CD4-positive, alpha-beta T cell treated with Interleukin-12 subunit alpha and Interleukin-12 subunit beta, for 1 hour (primary cell): ENCODE measurements around the gene VEPH1.
A peak's percentile ranks its signal among the peaks of the same experiment; 100 is the strongest.

Experiments used
- DNase-seq: peaks from one replicate; pipeline ENCODE4 v3.0.0-alpha.2; 2020

Gene VEPH1

DNA sequence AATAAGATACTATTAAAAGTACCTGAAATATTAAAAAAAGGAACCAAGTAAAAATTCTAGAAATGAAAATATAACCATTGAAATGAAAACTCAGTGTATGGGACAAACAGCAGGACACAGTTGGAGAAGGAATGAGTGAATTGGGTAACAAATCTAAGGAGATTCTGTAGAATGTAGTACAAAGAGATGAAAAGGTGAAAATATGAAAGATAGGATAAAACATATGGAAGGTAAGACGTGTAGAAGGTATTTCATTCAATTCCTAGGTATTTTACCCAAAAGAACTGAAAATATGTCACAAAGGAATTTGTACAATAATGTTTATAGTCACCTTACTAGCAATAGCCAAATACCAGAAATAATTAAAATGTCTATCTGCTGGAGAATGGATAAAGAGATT is 260.4 kb downstream of the VEPH1 start:
- no peak for DNase-seq

DNA sequence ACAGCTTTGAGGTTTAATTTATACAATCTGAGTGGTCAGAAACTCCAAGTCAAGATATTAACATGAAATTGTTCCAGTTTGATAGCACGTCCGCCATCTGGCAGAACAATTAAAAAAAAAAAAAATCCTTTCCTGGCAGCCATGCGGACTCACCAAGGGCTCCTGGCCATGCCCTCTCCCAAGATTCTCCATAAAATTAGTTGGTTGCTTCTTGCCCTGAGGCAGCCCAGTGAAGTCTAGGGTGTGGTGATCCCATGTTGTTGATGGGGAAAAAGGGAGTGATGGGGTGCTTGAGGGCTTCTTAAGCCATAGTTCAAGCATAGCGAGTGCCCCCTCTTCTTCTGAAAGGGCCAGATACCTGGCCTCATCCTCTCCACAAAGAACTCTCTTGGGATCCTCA is 261.6 kb downstream of the VEPH1 start:
- DNase-seq = no peak

DNA sequence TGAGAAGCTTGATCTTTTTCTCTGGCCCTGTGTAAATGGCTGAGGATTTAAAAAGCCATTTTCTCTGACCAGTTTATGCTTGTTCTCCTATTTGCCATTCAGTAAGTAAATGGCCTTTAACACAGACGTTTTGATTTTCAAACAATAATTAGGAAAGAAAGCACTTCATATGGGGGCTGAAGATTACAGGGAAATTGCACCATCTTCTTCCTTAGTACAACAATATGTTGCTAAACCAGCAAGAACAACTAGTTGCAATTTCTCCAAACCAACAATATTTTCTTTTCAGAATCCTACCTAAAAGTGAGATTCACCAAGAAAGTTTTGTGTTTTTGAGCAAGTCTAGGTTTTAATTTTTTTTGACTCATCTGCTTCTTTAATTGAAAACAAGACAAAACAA is 262.8 kb downstream of the VEPH1 start:
- DNase-seq = no peak

DNA sequence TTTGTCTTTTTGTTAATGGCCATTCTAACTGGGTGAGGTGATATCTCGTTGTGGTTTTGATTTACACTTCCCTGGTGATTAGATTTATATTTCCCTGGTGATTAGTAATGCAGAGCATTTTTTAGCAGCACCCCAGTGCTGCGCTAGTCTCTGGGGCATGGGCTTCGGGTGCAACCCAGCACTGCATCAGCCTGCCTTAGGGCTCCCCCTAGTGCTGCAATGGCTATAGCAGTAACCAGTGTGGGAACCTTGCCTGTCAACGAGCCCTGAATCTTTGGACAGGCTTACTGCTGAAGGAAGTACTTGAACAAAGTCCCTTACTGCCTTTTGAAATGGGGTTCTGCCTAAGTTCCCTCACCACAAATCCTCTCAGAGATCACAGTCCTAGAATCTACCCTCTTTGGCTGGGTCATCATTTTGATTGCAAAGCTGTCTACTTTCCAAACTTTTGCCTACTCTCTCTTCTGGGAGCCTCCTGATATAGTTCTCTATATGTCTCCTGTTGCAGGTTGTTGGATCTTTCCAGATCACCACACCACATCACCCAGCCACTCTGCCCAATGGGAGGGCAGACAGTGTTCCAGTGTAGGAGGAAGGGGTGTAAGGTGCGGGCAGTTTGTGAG is 264.0 kb downstream of the VEPH1 start:
- DNase-seq = peak; percentile 74

DNA sequence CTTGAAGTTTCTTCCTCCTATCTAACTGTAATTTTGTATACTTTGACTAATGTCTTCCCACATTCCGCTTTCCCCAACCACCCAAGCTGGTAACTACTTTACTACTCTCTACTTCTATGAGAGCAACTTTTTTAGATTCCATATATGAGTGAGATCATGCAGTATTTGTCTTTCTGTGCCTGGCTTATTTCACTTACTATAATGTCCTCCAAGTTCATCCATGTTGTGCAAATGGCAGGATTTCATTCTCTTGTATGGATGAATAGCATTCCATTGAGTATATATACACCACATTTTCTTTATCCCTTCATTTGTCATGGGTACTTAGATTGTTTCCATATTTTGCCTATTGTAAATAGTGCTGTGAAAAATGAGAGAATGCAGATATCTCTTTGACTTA is 264.8 kb downstream of the VEPH1 start:
- no peak for DNase-seq

DNA sequence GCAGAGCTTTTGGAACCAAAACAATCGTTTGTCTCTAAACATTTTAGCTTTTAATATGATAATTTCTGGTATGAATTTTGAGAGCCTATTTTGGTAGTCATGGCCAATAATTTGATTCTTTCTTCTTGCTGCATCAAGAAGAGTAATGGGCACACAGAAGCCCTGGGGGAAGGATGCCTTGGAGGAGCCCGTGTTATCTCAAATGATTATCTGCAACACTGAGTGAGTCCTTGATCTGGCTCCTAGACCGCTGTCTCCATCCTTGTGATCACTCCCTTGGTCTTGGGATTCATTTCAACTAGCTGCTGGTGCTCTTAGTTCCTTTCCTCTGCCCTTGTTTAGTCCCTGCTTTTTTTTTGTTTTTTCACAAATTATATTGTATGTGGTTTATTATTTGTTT is 265.3 kb downstream of the VEPH1 start:
- DNase-seq = no peak

DNA sequence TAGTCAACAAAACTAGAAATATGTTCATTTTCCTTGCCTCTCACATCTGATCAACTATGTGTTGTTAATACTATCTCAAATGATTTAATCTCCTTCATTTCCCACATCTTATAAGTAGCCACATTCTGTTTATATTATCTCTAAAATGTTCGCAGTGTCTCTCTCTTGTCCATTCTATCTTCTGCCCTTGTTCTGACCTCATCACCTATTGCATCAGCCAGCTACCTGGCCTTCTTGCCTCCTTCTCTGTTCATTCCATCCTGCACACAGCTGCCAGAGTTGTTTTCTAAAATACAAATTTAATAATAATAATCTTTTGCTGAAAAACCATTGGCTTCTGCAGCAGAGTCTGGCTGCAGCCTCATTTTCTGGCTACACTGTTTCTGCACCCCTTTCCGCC is 267.9 kb downstream of the VEPH1 start:
- no peak for DNase-seq

DNA sequence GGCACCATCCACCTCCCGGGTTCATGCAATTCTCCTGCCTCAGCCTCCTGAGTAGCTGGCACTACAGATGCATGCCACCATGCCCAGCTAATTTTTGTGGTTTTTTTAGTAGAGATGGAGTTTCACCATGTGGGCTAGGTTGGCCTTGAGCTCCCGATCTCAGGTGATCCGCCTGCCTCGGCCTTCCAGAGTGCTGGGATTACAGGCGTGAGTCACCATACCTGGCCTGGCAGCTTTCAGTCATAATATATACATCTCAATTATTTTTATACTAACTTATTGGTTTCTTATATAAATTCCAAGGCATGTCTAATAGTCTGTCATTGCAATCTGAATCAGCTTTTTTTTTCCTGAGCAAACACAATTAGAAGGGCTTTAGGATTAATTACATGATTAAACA is 269.3 kb downstream of the VEPH1 start:
- DNase-seq = no peak

DNA sequence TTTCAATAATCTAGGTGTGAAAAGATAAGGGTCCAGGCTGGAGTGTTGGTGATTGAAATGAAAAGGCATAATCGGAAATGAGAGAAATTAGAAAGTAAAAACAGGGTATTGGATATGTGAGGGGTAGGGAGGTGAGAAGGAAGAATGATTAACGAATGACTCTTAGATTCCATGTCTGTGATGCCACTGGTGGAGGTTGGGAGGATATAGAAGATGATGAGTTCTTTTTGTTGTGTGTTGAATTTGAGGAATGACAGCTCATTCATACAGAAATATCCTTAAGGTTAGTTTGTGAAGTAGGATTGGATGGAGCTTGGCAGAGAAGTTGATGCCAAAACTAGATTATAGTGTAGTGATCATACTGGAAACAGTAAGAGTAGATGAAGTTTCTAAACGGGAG is 271.1 kb downstream of the VEPH1 start:
- DNase-seq = no peak

DNA sequence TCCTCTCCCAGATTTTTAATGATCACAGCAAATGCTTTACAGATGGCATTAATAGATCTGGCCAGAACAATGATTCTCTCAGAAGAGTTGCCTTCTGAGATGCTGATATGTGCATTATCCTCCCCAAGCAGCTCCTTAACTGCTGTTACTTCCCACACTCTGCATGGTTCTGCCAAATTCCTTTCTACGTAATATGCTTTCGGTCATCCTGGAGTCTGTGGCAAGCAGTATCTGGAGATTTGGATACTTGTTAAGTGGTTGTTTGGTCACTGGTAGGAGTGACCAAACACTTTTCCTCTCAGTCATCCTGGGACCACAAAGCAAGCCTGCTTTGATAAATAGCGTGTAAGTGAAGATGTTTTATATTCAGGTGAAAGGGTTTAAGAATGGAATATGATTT is 272.1 kb downstream of the VEPH1 start:
- DNase-seq = no peak

DNA sequence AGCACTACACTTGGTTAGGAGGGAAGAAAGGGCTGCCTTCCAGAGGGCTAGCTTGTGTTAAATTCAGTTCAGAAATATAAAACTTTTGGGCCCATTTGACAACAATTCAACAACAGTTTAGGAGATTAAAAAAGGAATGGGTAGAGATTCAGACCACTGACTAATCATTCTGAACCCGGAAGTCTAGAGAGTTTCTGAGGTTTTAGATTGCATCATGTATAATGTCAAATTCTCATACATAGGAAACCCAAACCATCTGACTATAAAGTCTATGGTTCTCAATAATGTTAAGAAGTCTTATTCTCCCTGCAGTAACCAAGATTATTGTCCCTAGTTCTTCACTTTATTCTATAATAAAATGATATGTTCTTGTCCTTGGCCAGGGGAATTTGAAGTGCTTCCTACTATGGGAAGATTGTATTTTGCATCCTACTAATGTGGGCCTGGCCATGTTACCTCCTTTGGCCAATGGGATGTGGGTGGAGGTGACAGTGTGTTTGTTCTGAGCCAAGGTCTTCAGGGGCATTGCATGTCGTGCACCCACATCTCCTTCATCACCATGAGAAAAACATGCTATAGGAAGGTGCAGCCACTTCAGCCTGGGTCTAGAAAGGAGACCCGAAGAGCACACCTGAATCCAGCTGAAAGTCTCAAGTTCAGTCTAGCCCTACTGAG is 276.9 kb downstream of the VEPH1 start:
- DNase-seq = no peak

DNA sequence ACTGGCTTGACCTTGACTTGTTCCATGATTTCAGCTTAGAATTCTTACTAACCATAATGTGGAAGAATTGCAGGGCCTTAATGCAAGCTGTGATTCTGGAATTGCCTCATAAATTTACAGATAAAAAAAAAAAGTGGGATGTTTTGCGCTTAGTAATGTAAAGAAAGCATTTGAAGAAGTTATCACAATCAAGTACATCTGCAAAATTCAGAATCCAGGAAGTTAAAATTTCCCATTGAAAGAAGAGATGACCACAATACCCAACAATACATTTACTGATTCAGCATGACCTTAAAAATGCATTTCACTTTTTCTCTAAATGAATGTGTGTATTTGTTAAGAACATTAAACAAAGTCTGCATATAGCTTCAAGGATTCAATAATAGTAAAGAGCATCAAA is 278.2 kb downstream of the VEPH1 start:
- no peak for DNase-seq

DNA sequence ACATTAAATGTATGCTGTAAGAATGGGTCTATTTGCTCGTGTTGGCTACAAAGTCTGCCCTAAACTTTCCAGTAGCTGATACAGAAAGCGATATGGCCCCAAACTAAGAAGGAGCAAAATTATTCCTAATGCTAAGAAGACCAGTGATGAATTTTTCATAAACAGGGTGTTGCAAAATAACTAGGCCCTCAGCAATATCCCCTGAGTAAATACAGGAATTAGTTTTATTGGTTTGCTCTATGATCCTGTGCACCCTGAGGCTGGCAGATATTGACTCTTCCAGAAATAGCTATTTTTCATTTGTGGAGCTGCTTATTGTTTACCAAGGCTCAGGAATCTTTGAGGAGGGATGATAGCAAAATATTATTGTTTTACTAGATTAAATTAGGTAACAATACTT is 282.3 kb downstream of the VEPH1 start:
- no peak for DNase-seq

DNA sequence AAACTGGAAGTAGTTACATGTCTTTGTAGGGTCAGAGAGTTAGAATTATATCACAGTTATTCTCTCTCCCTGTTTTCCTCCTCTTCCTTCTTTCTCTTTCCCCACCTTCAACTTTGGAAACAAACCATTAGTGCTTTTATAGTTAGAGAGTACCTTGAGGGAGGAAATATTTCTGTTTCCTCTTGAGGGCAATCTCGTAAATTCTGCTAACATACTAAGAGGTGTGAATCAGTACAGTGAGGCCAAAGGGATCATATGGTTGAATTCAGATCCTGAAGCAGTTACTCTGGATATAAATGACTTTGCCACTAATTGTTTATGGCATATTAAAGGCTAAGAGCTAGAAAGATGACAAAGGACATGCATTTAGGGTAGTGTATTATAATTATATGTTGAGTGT is 283.0 kb downstream of the VEPH1 start:
- no peak for DNase-seq

DNA sequence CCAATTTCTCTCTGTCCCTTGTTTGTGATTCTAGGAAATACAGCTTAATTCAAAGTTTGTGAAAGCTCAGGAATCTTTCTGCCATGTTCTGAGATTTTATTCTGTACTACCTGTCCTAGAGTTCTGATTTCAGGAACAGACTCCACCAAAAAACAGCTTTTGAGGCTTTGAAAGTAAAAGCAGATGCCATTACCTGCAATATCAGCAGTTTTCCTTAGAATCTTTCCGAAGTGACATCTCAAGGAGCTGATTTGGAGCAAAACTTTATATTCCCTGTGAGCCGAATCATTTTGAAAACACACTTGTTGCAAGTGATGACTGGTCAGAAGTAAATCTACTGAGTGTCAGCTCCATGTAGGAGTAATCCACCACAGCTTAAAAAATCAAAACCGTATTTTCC is 284.0 kb downstream of the VEPH1 start:
- DNase-seq = no peak
